ENCODE results near the gene NEMP1. TPM values are rescaled to one million over a fixed set of nuclear protein-coding genes. Genes with fewer than 3 reads are reported as not detected.
"Not testable (repeated sequence)": the region's sequence is repeated elsewhere in the genome, so short reads cannot be mapped to it uniquely, and the experiment has no call there.

The NEMP1 gene
- total RNA-seq, 2 donors from 2014 or later: 4.9 to 5.8 TPM

DNA sequence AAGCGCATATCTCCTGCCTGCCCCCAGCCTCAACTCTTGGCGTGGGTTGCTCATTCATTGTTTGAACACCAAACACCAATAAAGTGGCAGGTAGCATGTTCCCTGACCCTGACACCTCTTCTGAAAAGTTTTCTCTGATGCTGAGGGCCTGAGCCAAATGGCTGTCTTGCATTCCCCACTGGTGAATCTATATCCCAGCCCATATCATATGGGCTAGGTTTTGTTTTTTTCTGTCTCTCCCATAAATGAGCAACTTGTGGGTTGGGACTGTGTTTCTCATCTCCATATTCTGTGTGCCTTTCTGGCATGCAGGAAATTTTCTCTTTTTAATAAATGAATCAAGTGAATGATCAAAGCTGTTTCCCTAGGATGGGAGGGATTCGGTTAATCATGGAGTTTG is 33.7 kb downstream of the NEMP1 start:
- DNase-seq: no peak
- intact Hi-C loops (cut with DNase I, micrococcal nuclease): no loop called here
- ATAC-seq: no peak

DNA sequence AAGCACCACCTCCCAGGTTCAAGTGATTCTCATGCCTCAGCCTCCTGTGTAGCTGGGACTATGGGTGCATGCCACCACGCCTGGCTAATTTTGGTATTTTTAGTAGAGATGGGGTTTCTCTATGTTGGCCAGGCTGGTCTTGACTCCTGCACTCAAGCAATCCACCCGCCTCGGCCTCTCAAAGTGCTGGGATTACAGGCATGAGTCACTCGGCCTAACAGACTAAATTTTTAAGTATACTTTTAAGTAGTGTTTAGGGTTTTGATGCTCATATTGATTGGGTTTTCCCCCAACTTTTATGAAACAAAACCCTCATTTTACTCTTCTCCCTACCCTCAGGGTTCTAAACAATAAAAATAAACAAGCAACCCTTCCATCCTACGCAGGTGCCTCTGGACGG is 34.1 kb downstream of the NEMP1 start:
- DNase-seq: no peak
- intact Hi-C loops (cut with DNase I, micrococcal nuclease): no loop called here
- ATAC-seq: no peak

DNA sequence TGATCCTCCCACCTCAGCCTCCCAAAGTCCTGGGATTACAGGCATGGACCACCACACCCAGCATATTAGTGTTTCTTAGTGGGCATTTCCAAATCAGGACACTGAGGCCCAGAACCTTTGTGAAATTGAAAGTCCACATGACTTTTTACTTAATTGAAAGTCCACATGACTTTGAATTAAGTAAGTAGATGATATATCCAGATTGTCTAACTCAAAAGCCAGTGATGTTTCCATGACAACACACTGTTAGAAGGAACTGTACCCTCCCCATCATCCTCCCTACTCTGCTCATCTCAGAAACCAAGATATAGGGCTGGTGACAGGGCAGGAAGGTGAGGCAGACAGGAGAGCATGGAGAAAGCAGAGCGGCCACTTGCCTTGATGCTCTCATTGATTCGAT is 35.9 kb downstream of the NEMP1 start:
- ATAC-seq: no peak
- intact Hi-C loops (cut with DNase I, micrococcal nuclease): no loop called here
- no peak for DNase-seq

GRCh38 chr12:57040750-57041149 is 37.8 kb downstream of the NEMP1 start:
- DNase-seq (no peak), ATAC-seq (no peak)
- intact Hi-C loops (cut with DNase I, micrococcal nuclease): no loop called here

- ATAC-seq (no peak), DNase-seq (no peak)
- intact Hi-C loops (cut with DNase I, micrococcal nuclease): no loop called here
Measured at GRCh38 chr12:57040211-57040610, 38.4 kb downstream of the NEMP1 start.

GRCh38 chr12:57039016-57039798 is 39.4 kb downstream of the NEMP1 start:
- intact Hi-C loops (cut with DNase I, micrococcal nuclease): no loop called here
- DNase-seq (no peak), ATAC-seq (no peak)

GRCh38 chr12:57037264-57037663 is 41.3 kb downstream of the NEMP1 start:
- DNase-seq (no peak), ATAC-seq (no peak)
- intact Hi-C loops (cut with DNase I, micrococcal nuclease): no loop called here

- ATAC-seq (no peak), DNase-seq (no peak)
- intact Hi-C loops (cut with DNase I, micrococcal nuclease): no loop called here
Measured at GRCh38 chr12:57033431-57033830, 45.2 kb downstream of the NEMP1 start.

- ATAC-seq: no peak
Measured at GRCh38 chr12:57031789-57032188, 46.8 kb downstream of the NEMP1 start.

GRCh38 chr12:57031138-57031725 is 47.4 kb downstream of the NEMP1 start:
- intact Hi-C loops (cut with DNase I, micrococcal nuclease): no loop called here
- peak; percentile 76 for ATAC-seq
- no peak for DNase-seq

More at GRCh38 chr12:57031789-57032188, 46.8 kb downstream of the NEMP1 start:
- intact Hi-C loops (cut with DNase I, micrococcal nuclease): no loop called here
- DNase-seq: no peak

- intact Hi-C loops (cut with DNase I, micrococcal nuclease): no loop called here
- DNase-seq (no peak), ATAC-seq (no peak)
Measured at GRCh38 chr12:57029457-57029856, 49.1 kb downstream of the NEMP1 start.

GRCh38 chr12:57027805-57028153 is 50.8 kb downstream of the NEMP1 start:
- intact Hi-C loops (cut with DNase I, micrococcal nuclease): no loop called here
- DNase-seq (no peak), ATAC-seq (no peak)

GRCh38 chr12:57027011-57027804 is 51.4 kb downstream of the NEMP1 start:
- intact Hi-C loops (cut with DNase I, micrococcal nuclease): no loop called here
- ATAC-seq (no peak), DNase-seq (no peak)

DNA sequence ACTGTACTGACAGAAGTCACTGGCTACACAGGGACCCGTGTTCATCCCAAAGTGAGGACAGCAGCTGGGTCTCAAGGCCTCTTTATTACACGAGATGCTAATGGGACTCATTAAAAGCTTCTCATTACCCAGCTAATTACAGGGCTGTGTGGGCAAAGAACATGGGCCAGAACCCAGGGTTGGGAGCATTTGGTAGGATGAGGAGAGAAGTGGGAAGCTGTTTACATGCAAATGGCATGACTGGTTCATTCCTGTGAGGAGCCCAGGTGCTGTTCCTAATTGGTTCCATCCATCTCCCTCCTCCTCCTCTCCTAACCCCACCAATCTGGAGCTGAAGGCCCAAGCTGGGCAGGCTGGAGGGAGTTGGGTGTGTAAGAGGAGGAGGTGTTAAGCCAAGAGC is 53.4 kb downstream of the NEMP1 start:
- intact Hi-C loops (cut with DNase I, micrococcal nuclease): no loop called here
- DNase-seq (no peak), ATAC-seq (peak; percentile 4)

- DNase-seq; ATAC-seq; intact Hi-C loops (cut with DNase I, micrococcal nuclease): not testable (repeated sequence)
Measured at GRCh38 chr12:57022324-57022723, 56.3 kb downstream of the NEMP1 start.

- ATAC-seq (no peak), DNase-seq (no peak)
- intact Hi-C loops (cut with DNase I, micrococcal nuclease): no loop called here
Measured at GRCh38 chr12:57019983-57020719, 58.4 kb downstream of the NEMP1 start.

DNA sequence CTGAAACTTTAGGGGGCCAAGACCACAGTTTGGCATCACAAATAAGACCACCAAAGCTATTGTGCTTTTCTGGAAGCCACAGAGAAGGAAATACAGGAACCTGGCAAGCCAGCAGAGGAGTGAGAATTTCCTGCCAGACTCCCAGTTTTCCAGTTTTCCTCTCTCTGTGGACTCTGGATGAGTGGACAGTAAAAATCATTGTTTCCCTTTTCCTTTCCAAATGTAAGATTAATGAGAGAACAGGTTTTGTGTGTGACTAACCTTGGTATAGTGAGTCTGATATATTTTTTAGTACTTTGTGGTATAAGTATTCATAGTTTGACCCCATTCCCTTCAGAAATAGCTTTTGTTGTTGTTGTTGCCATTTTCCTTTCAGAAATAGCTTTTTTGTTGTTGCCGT is 59.7 kb downstream of the NEMP1 start:
- intact Hi-C loops (cut with DNase I, micrococcal nuclease): no loop called here
- ATAC-seq: no peak
- no peak for DNase-seq

DNA sequence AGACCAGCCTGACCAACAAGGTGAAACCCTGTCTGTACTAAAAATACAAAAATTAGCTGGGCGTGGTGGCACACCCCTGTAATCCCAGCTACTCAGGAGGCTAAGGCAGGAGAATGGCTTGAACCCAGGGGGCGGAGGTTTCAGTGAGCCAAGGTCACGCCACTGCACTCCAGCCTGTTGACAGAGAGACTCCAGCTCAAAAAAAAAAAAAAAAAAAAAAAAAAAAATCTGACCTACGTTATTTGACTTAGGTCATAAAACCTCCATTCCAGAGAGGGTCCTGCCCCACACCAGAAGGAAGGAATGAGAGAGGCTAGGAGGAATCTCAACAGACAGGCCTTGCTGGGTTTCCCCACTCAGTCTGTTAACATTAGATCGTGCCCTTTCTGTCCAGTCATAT is 60.2 kb downstream of the NEMP1 start:
- peak; percentile 42 for ATAC-seq
- DNase-seq; intact Hi-C loops (cut with DNase I, micrococcal nuclease): not testable (repeated sequence)

DNA sequence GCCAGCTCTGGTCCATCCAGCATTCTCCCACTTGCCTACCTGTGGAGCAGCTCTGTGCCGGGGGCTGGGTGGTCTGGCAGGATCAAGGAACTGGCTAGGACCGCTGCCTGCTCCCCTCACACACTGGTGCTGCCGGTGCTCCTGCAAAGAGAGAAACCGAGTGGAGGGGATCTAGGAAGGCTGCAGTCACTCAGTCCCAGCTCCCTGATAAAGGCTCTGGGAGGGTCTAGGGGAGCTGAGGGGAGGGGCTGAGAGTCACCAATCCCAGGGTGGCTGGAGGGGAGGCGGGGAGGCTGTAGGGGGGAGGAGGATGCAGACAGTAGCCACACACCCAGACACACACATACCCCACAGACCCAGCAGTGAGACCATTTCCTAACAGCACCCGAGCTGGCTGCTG is 62.2 kb downstream of the NEMP1 start, which contains the start of gene TAC3:
Gene TAC3, minus strand, starts transcription at position 182 of the 400 bp plus-strand sequence. CDS start 732 bp downstream, outside the sequence.
- DNase-seq (no peak), ATAC-seq (no peak)
- intact Hi-C loops (cut with DNase I, micrococcal nuclease): no loop called here
